Activated naive CD8-positive, alpha-beta T cell treated with anti-CD3 and anti-CD28 coated beads, Interleukin-2, amount 10 ng/mL, durations not matched to agents 7 days and 5 days (primary cell): Measurements from ENCODE around the gene RPS27. TPM values are rescaled to one million over a fixed set of nuclear protein-coding genes. Genes with fewer than 3 reads are reported as not detected.
"Not testable (repeated sequence)": the region's sequence is repeated elsewhere in the genome, so short reads cannot be mapped to it uniquely, and the experiment has no call there.

Experiments
- ATAC-seq: fragments of 150-1000 bp; cut with Tn5 transposase; one replicate; pipeline ENCODE4 v1.10.0; 2021; ENCODE audit warnings: low read depth, moderate library complexity
- POLR2A ChIA-PET: fragments of 350-600 bp; sonication (Branson Sonifier 250); formaldehyde crosslinking; loops from one replicate; lab custom pipeline; 2021; ENCODE audit warnings: antibody characterized with exemption; lab: Charles Lee
- DNase-seq: peaks from one replicate; pipeline ENCODE4 v3.0.0; 2021
- H3K27ac Mint-ChIP-seq: one replicate; pipeline ENCODE4 v1.8.0; 2022; ENCODE audit warnings: mild to moderate bottlenecking, mixed read lengths
- H3K27me3 Mint-ChIP-seq: one replicate; pipeline ENCODE4 v1.8.0; 2022; ENCODE audit warnings: mild to moderate bottlenecking, moderate library complexity, mixed read lengths
- H3K36me3 Mint-ChIP-seq: one replicate; pipeline ENCODE4 v1.8.0; 2021; ENCODE audit warnings: mild to moderate bottlenecking, mixed read lengths
- H3K4me1 Mint-ChIP-seq: one replicate; pipeline ENCODE4 v1.8.0; 2021; ENCODE audit warnings: mixed read lengths
- H3K4me3 Mint-ChIP-seq: one replicate; pipeline ENCODE4 v1.8.0; 2022; ENCODE audit warnings: mild to moderate bottlenecking, moderate library complexity, mixed read lengths
- H3K9me3 Mint-ChIP-seq: one replicate; pipeline ENCODE4 v1.8.0; 2021; ENCODE audit warnings: mixed read lengths
- microRNA-seq: library from miRNA; unstranded; fragments of <30 nt; microRNA quantifications from one replicate; pipeline ENCODE4 v1.2.0, GENCODE V29; 2022
- total RNA-seq, 2 experiments: library from RNA; stranded (reverse); gene quantifications; one replicate each; pipeline ENCODE4 v1.2.3, GENCODE V29; 2021

Gene RPS27
- total RNA-seq, 2 experiments from 2014 or later, result 3,346 to 3,734 TPM

DNA sequence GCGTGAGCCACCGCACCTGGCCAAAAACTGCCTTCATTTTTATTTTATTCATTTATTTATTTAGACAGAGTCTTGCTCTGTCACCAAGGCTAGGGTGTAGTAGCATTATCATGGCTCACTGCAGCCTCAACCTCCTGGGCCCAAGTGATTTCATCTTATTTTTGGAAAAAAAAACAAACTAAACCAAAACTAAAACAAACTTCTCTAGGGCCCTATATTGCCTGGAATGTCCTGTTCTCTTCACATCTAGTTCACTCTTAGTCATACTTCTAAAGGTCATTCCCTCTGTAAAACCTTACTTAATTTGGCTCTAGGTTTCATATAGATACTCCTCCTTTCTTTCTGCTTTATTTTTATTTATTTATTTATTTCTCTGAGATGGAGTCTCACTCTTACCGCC, 15.6 kb downstream of the RPS27 start:
- DNase-seq (no peak), ATAC-seq (no peak)
- Mint-ChIP-seq H3K36me3 (no peaks in the 10 kb centered on the region), H3K4me1 (no peaks in the 10 kb centered on the region), H3K9me3 (no peaks in the 10 kb centered on the region), H3K27me3 (no peaks in the 10 kb centered on the region), H3K27ac (no peak overlapping the region), H3K4me3 (no peak overlapping the region)
- POLR2A ChIA-PET, result no interaction called here

DNA sequence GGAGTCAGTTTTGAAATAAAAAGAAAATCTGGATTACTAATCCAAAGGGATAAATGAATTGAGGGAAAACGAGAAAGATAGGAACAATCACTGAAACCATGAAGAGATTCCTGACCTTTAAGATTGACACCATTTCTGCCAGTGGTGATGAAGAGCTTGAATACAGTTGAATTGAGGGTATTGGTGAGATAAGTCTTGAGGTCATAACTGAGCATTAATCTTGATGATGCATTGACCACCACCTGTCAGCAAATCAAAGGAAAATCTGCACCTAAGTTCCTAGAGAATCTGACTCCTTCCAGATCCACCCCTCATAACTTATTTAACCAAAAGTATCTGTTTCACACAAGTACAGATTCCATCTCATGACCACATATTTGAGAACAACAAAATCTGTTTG, 21.6 kb downstream of the RPS27 start:
- no peaks in the 10 kb centered on the region for H3K36me3 Mint-ChIP-seq
- POLR2A ChIA-PET, result no interaction called here
- DNase-seq (no peak), ATAC-seq (no peak)
- H3K4me3 Mint-ChIP-seq, result no peak overlapping the region
- no peaks in the 10 kb centered on the region for H3K27me3 Mint-ChIP-seq
- H3K27ac Mint-ChIP-seq, result no peak overlapping the region
- no peaks in the 10 kb centered on the region for H3K4me1 Mint-ChIP-seq
- H3K9me3 Mint-ChIP-seq, result no peaks in the 10 kb centered on the region

DNA sequence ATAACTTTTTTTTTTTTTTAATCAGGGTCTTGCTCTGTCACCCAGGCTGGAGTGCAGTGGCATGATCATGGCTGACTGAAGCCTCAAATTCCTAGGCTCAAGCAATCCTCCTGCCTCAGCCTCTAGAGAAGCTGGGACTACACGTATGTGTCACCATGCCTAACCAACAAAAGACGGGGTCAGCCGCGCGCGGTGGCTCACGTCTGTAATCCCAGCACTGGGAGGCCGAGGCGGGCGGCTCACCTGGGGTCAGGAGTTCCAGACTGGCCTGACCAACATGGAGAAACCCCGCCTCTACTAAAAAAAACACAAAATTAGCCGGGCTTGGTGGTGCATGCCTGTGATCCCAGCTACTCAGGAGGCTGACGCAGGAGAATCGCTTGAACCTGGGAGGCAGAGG, 22.0 kb downstream of the RPS27 start:
- POLR2A ChIA-PET, H3K4me1 Mint-ChIP-seq, H3K27me3 Mint-ChIP-seq, H3K27ac Mint-ChIP-seq, H3K4me3 Mint-ChIP-seq, ATAC-seq, H3K36me3 Mint-ChIP-seq, H3K9me3 Mint-ChIP-seq, DNase-seq: not testable (repeated sequence)

DNA sequence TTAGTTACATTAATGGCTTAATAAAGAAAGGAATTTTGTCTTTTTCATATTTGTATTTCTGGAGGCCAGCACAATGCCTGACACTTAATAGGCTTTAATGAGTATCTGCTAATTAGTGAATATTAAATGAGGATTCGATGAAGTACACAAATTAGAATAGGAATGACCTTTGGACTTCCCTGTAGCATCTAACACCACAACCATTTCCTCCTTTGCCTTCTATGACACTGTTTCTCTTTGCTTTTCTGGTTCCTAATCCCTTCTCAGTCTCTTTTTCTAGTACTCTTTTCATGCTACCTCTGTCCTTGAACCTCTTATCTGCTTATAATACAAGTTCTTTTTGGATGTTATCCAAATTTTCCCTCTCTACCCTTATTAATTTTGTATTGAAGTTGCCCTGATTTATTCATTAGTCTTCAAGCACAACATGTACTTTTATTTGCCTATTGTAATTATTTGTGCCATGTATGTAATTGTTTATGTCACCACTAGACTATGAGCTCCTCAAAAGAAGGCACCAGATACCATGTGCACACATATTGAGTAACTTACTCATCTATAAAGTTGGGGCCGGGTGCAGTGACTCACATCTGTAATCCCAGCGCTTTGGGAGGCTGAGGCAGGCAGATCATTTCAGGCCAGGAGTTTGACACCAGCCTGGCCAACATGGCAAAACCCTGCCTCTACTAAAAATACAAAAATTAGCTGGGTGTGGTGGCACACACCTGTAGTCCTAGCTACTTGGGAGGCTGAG, 23.8 kb downstream of the RPS27 start:
- DNase-seq (no peak), ATAC-seq (no peak)
- no peak overlapping the region for H3K27ac Mint-ChIP-seq
- no peaks in the 10 kb centered on the region for H3K36me3 Mint-ChIP-seq
- no peaks in the 10 kb centered on the region for H3K9me3 Mint-ChIP-seq
- POLR2A ChIA-PET, result no interaction called here
- H3K4me3 Mint-ChIP-seq, result no peak overlapping the region
- no peaks in the 10 kb centered on the region for H3K27me3 Mint-ChIP-seq
- H3K4me1 Mint-ChIP-seq, result no peaks in the 10 kb centered on the region

DNA sequence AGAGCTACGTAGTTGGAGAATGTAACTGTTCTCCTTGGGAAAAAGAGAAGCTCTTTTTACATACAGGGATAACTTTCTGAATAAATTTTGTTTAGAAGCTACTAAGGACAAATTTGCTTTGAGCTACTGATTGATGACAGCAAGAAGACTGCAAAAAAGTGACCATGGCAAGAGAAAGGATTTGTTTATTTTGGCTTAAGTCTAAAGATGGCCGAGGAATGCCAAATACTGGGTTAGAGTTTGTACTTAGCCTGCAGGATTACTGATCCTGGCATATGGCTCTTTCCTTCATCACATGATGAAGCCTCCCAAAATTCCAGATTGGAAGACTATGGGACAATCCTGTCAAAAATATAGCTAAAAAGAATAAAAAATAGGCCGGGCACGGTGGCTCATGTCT, 28.7 kb downstream of the RPS27 start:
- POLR2A ChIA-PET, result no interaction called here
- H3K27me3 Mint-ChIP-seq, result no peaks in the 10 kb centered on the region

DNA sequence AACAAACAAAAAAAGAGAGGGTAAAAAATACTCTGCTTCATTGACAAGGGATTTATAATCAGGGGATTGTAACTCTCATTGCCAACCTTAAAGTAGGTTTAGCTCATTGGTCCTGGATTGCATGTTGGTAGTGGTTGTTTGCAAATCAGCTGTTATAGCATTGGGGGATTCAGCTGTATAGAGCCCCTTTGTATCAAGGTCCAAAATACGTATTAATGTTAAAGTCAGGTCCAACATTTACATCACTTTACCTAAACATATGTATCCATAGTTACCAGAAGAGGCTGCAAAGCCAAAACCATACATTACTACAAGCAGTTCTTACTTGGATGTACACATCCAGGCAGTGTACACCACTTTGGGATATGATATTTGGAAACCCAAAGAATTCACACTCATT, 29.4 kb downstream of the RPS27 start:
- Mint-ChIP-seq H3K4me3 (no peak overlapping the region), H3K9me3 (no peaks in the 10 kb centered on the region), H3K27ac (no peak overlapping the region), H3K4me1 (no peaks in the 10 kb centered on the region), H3K36me3 (no peaks in the 10 kb centered on the region), H3K27me3 (no peaks in the 10 kb centered on the region)
- no peak for DNase-seq
- POLR2A ChIA-PET, result no interaction called here
- ATAC-seq, result no peak

More for the DNA sequence above, 28.7 kb downstream of the RPS27 start:
- DNase-seq (no peak), ATAC-seq (no peak)
- Mint-ChIP-seq H3K36me3 (no peaks in the 10 kb centered on the region), H3K9me3 (no peaks in the 10 kb centered on the region), H3K27ac (no peak overlapping the region), H3K4me1 (no peaks in the 10 kb centered on the region), H3K4me3 (no peak overlapping the region)

DNA sequence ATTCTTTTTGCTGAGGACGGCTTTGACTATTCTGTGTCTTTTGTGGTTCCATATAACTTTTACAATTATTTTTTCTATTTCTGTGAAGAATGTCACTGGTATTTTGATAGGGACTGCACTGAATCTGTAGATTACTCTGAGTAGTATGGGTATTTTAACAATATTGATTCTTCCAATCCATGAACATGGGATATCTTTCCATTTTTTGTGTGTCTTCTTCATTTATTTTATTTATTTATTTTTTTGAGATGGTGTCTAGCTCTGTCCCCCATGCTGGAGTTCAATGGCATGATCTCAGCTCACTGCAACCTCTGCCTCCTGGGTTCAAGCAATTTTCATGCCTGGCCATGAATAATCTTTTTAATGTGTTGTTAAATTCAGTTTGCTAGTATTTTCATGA, 43.1 kb downstream of the RPS27 start:
- H3K4me1 Mint-ChIP-seq, H3K9me3 Mint-ChIP-seq, DNase-seq, H3K4me3 Mint-ChIP-seq, H3K36me3 Mint-ChIP-seq, POLR2A ChIA-PET, ATAC-seq, H3K27me3 Mint-ChIP-seq, H3K27ac Mint-ChIP-seq: not testable (repeated sequence)

Small RNA genes lying within 50 kb of the gene (microRNA-seq; reads per million reads assigned to microRNA genes)
- gene MIR6737, result not detected

Other genes with a start within 250 kb of the RPS27 start
- 10 to 100 TPM; 38.9 to 44.0 TPM for gene SLC27A3, start 215.4 kb upstream of the RPS27 start, total RNA-seq
- 10 to 100 TPM; 86.3 to 96.7 TPM for gene GATAD2B, start 67.8 kb upstream of the RPS27 start, total RNA-seq
- gene DENND4B, start 44.0 kb upstream of the RPS27 start, total RNA-seq, result 100 to 1,000 TPM; 173 to 183 TPM
- gene CRTC2, start 32.1 kb upstream of the RPS27 start, total RNA-seq, result 100 to 1,000 TPM; 104 to 115 TPM
- gene SLC39A1, start 27.2 kb upstream of the RPS27 start, total RNA-seq, result 10 to 100 TPM; 29.6 to 31.1 TPM
- 10 to 100 TPM in 1 of 2 experiments, 1 to 10 TPM in 1; 8.2 to 10.0 TPM for gene CREB3L4, start 22.9 kb upstream of the RPS27 start, total RNA-seq
- gene JTB, start 13.1 kb upstream of the RPS27 start, total RNA-seq, result 100 to 1,000 TPM; 118 TPM
- gene RAB13, start 4.4 kb upstream of the RPS27 start, total RNA-seq, result 1 to 10 TPM; 7.5 to 8.0 TPM
- under 1 TPM; 0.11 to 0.17 TPM for gene NUP210L, start 164.3 kb downstream of the RPS27 start, total RNA-seq
- 100 to 1,000 TPM; 654 to 664 TPM for gene TPM3, start 201.3 kb downstream of the RPS27 start, total RNA-seq
- gene CFAP141, start 215.6 kb downstream of the RPS27 start, total RNA-seq, result not detected
- gene UBAP2L, start 230.2 kb downstream of the RPS27 start, total RNA-seq, result 100 to 1,000 TPM; 192 to 195 TPM